HCT116 (cell line): ENCODE measurements around the gene SUN2. TPM values are rescaled to one million over a fixed set of nuclear protein-coding genes. Genes with fewer than 3 reads are reported as not detected.

Experiments used
- ATAC-seq: fragments of 200-7000 bp; cut with Tn5 transposase; 2 replicates; pipeline ENCODE4 v1.9.1; 2020; ENCODE audit warnings: mild to moderate bottlenecking, moderate library complexity
- BruUV-seq: library from RNA; stranded (reverse); fragments of 400-500 nt; replicated peaks from 2 replicates; lab custom pipeline; 2021; lab: Mats Ljungman, UMichigan
- CTCF ChIA-PET: fragments of 300-600 bp; sonication (Branson Sonifier 250); formaldehyde crosslinking; loops from one replicate; lab custom pipeline; 2021; ENCODE audit warnings: antibody characterized with exemption; lab: Charles Lee
- POLR2A ChIA-PET: fragments of 300-600, 350-600 bp; sonication (Branson Sonifier 250); formaldehyde crosslinking; loops from one replicate; lab custom pipeline; 2021; ENCODE audit warnings: antibody characterized with exemption; lab: Charles Lee
- RAD21 ChIA-PET, 2 experiments: fragments of 300-600 bp; sonication (Branson Sonifier 250); formaldehyde crosslinking; loops; one replicate each; lab custom pipeline; 2023; ENCODE audit warnings: low total read pairs in 2 of 2; ENCODE audit not compliant: uncharacterized antibody in 2 of 2, unreplicated experiment in 2 of 2, low non-redundant PET in 1 of 2; lab: Charles Lee
- DNase-seq: peaks from one replicate; pipeline ENCODE4 v3.0.0-alpha.2; 2010; ENCODE audit warnings: low read depth, low spot score
- H2AFZ ChIP-seq: fragments of 200-600 bp; shearing (Covaris generic), sonication (generic); 2 replicates; pipeline ENCODE4 v1.6.1; 2017; ENCODE audit warnings: low read depth, mixed run types, mixed read lengths, antibody characterized with exemption, low read length; ENCODE audit not compliant: poor library complexity, severe bottlenecking
- H3K27ac ChIP-seq: 2 replicates; pipeline ENCODE4 v1.5.1; 2012; ENCODE audit warnings: low read depth, low read length
- H3K27me3 ChIP-seq: fragments of 200-600 bp; sonication (generic); 2 replicates; pipeline ENCODE4 v1.6.1; 2016; ENCODE audit warnings: mixed run types, low read length, mixed read lengths; ENCODE audit not compliant: insufficient read depth
- H3K36me3 ChIP-seq, 2 experiments: fragments of 200-500 bp in 1 of 2; fragments of 200-600 bp in 1 of 2; sonication (Bioruptor generic) in 1 of 2; sonication (generic) in 1 of 2; 2 replicates each; pipeline versions ENCODE4 v1.5.1 to v1.6.1; 2014 to 2016; ENCODE audit warnings: low read length in 2 of 2, inconsistent platforms in 1 of 2, mixed read lengths in 1 of 2, mixed run types in 1 of 2; ENCODE audit not compliant: insufficient read depth in 2 of 2, control insufficient read depth in 1 of 2
- H3K4me1 ChIP-seq, 2 experiments: fragments of 200-600 bp in 1 of 2; sonication (generic) in 1 of 2; 2 replicates each; pipeline versions ENCODE4 v1.5.1 to v1.6.1; 2012 to 2017; ENCODE audit warnings: low read length in 2 of 2, inconsistent platforms in 1 of 2, mild to moderate bottlenecking in 1 of 2, mixed read lengths in 1 of 2, mixed run types in 1 of 2, moderate library complexity in 1 of 2; ENCODE audit not compliant: insufficient read depth in 2 of 2, control insufficient read depth in 1 of 2
- H3K4me2 ChIP-seq: fragments of 200-600 bp; sonication (generic); 2 replicates; pipeline ENCODE4 v1.6.1; 2017; ENCODE audit warnings: mixed run types, low read length, mixed read lengths
- H3K4me3 ChIP-seq, 2 experiments: fragments of 200-600 bp in 1 of 2; sonication (generic) in 1 of 2; replicated peaks in 1 of 2; 2 replicates each; pipeline ENCODE4 v1.5.1; 2011 to 2016; ENCODE audit warnings: low read length in 2 of 2, control low read depth in 1 of 2, low read depth in 1 of 2, mild to moderate bottlenecking in 1 of 2, mixed read lengths in 1 of 2, mixed run types in 1 of 2
- H3K79me2 ChIP-seq: fragments of 200-600 bp; sonication (generic); 2 replicates; pipeline ENCODE4 v1.6.1; 2017; ENCODE audit warnings: mild to moderate bottlenecking, mixed run types, low read length, moderate library complexity, mixed read lengths; ENCODE audit not compliant: insufficient read depth
- H3K9ac ChIP-seq: fragments of 200-600 bp; sonication (generic); 2 replicates; pipeline ENCODE4 v1.6.1; 2016; ENCODE audit warnings: low read length, mixed read lengths
- H3K9me2 ChIP-seq: fragments of 200-600 bp; sonication (generic), shearing (Covaris generic); 2 replicates; pipeline ENCODE4 v1.6.1; 2017; ENCODE audit warnings: mixed run types, mild to moderate bottlenecking, moderate library complexity; ENCODE audit not compliant: insufficient read depth
- H3K9me3 ChIP-seq, 2 experiments: fragments of 200-500 bp in 1 of 2; fragments of 200-600 bp in 1 of 2; sonication (Bioruptor generic) in 1 of 2; sonication (generic) in 1 of 2; 2 replicates each; pipeline ENCODE4 v1.6.1; 2014 to 2017; ENCODE audit warnings: low read length in 2 of 2, mixed read lengths in 2 of 2, inconsistent platforms in 1 of 2, low read depth in 1 of 2, mild to moderate bottlenecking in 1 of 2, mixed run types in 1 of 2, moderate library complexity in 1 of 2; ENCODE audit not compliant: control insufficient read depth in 1 of 2, insufficient read depth in 1 of 2
- H4K20me1 ChIP-seq: fragments of 200-600 bp; sonication (generic), shearing (Covaris generic); 2 replicates; pipeline ENCODE4 v1.6.1; 2017; ENCODE audit warnings: mixed run types, mild to moderate bottlenecking, moderate library complexity; ENCODE audit not compliant: insufficient read depth
- CBX3 ChIP-seq: IDR thresholded peaks from 2 replicates; pipeline ENCODE4 v1.6.1; 2012; ENCODE audit warnings: low read depth
- CEBPB ChIP-seq: IDR thresholded peaks from 2 replicates; pipeline ENCODE4 v1.6.1; 2012; ENCODE audit warnings: low read depth
- EGR1 ChIP-seq: IDR thresholded peaks from 2 replicates; pipeline ENCODE4 v1.6.1; 2012; ENCODE audit warnings: low read depth
- EZH2phosphoT487 ChIP-seq: fragments of 200-600 bp; IDR thresholded peaks from 2 replicates; pipeline ENCODE4 v1.6.1; 2018; ENCODE audit warnings: antibody characterized with exemption, borderline replicate concordance
- FOSL1 ChIP-seq: IDR thresholded peaks from 2 replicates; pipeline ENCODE4 v1.6.1; 2012; ENCODE audit warnings: low read depth
- POLR2A ChIP-seq: IDR thresholded peaks from 2 replicates; pipeline ENCODE4 v1.7.0; 2011; ENCODE audit warnings: borderline replicate concordance; ENCODE audit not compliant: insufficient read depth, insufficient read length; ENCODE audit errors: extremely low read depth
- POLR2AphosphoS5 ChIP-seq: IDR thresholded peaks from 2 replicates; pipeline ENCODE4 v1.6.1; 2011; ENCODE audit warnings: mild to moderate bottlenecking, low read depth, low read length, moderate library complexity
- RAD21 ChIP-seq: IDR thresholded peaks from 2 replicates; pipeline ENCODE4 v1.6.1; 2012; ENCODE audit warnings: low read depth, mild to moderate bottlenecking
- SIN3A ChIP-seq: IDR thresholded peaks from 2 replicates; pipeline ENCODE4 v1.6.1; 2012; ENCODE audit warnings: low read depth
- SP1 ChIP-seq: IDR thresholded peaks from 2 replicates; pipeline ENCODE4 v1.6.1; 2012; ENCODE audit warnings: low read depth
- SRF ChIP-seq: IDR thresholded peaks from 2 replicates; pipeline ENCODE4 v1.6.1; 2012; ENCODE audit warnings: low read depth
- TCF7L2 ChIP-seq: IDR thresholded peaks from 2 replicates; pipeline ENCODE4 v1.7.0; 2011; ENCODE audit warnings: borderline replicate concordance, inconsistent platforms; ENCODE audit not compliant: insufficient read depth, insufficient read length; ENCODE audit errors: extremely low read depth
- YY1 ChIP-seq: IDR thresholded peaks from 2 replicates; pipeline ENCODE4 v1.6.1; 2011; ENCODE audit warnings: low read length, low read depth, moderate library complexity, mild to moderate bottlenecking; ENCODE audit not compliant: insufficient replicate concordance; ENCODE audit errors: extremely low read depth
- ZFX ChIP-seq: fragments of 450-650 bp; IDR thresholded peaks from 2 replicates; pipeline ENCODE4 v1.6.1; 2017
- ZNF274 ChIP-seq: fragments of 200-500 bp; sonication (Bioruptor generic); IDR thresholded peaks from 2 replicates; pipeline ENCODE4 v1.6.1; 2014; ENCODE audit warnings: mild to moderate bottlenecking, low read depth, low read length, inconsistent platforms
- intact Hi-C: fragments of 100-400 bp; cut with micrococcal nuclease; formaldehyde crosslinking; loops from 2 replicates; pipeline ENCODE4 v1.10.0; 2022
- total RNA-seq: library from RNA; stranded (reverse); gene quantifications from one replicate; pipeline ENCODE4 v1.2.1, GENCODE V29; 2021; ENCODE audit not compliant: unreplicated experiment
- TF ChIP-seq, protein P1 (sequence below): IDR thresholded peaks from 2 replicates; pipeline ENCODE4 v1.6.1; 2012
- TF ChIP-seq, protein P2 (sequence below), 3 experiments: fragments of 200-600 bp in 1 of 3; sonication (generic) in 1 of 3; IDR thresholded peaks in 2 of 3; conservative IDR thresholded peaks in 1 of 3; 2 replicates each; pipeline ENCODE4 v1.5.1; 2012 to 2017; ENCODE audit warnings: low read depth in 2 of 3, low read length in 2 of 3, antibody characterized with exemption in 1 of 3, borderline replicate concordance in 1 of 3, control low read depth in 1 of 3, mild to moderate bottlenecking in 1 of 3, mixed read lengths in 1 of 3, mixed run types in 1 of 3, moderate library complexity in 1 of 3; ENCODE audit not compliant: insufficient read depth in 1 of 3
- TF ChIP-seq, protein P3 (sequence below): IDR thresholded peaks from 2 replicates; pipeline ENCODE4 v1.6.1; 2012; ENCODE audit warnings: low read depth
- TF ChIP-seq, protein P4 (sequence below): IDR thresholded peaks from 2 replicates; pipeline ENCODE4 v1.6.1; 2011; ENCODE audit warnings: mild to moderate bottlenecking, low read length, moderate library complexity; ENCODE audit not compliant: insufficient replicate concordance; ENCODE audit errors: extremely low read depth
- TF ChIP-seq, protein P5 (sequence below): IDR thresholded peaks from 2 replicates; pipeline ENCODE4 v1.6.1; 2012

Gene SUN2
- total RNA-seq, 1 experiment from 2014 or later: 71.6 TPM

DNA sequence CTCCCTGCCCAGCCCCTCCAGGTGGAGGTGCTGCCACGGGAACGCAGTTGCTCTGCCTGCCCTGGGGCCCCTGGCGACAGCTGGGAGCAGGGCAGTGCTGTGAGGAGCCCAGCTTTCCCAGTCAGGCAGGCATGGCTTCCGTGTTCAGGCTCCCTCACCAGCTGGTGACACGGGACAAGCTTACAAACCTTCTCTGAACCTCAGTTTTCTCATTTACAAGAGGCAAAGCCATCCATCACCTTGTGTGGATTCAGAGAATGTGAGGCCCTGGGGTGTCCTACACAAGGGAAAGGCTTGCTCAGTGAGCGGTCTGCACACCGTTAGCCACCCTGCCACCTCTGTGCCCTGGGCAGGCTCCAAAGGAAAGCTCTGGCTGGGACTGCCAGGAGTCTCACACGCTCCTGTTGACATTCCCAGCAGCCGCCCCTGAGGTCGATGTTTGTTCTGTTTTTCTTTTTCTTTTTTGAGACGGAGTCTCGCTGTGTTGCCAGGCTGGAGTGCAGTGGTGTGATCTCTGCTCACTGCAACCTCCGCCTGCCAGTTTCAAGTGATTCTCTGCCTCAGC lies 23.5 kb downstream of the SUN2 start:
- H3K4me3 ChIP-seq: no peak overlapping the region
- TF ChIP-seq SP1 (no peak), EGR1 (no peak), SRF (no peak), RAD21 (no peak), FOSL1 (no peak), YY1 (no peak), ZNF274 (no peak), POLR2AphosphoS5 (no peak), POLR2A (no peak), CEBPB (no peak), SIN3A (no peak), CBX3 (no peak), EZH2phosphoT487 (no peak), ZFX (no peak), TCF7L2 (no peak)
- TF ChIP-seq, protein P1, sequence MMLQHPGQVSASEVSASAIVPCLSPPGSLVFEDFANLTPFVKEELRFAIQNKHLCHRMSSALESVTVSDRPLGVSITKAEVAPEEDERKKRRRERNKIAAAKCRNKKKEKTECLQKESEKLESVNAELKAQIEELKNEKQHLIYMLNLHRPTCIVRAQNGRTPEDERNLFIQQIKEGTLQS: no peak
- TF ChIP-seq, protein P2, sequence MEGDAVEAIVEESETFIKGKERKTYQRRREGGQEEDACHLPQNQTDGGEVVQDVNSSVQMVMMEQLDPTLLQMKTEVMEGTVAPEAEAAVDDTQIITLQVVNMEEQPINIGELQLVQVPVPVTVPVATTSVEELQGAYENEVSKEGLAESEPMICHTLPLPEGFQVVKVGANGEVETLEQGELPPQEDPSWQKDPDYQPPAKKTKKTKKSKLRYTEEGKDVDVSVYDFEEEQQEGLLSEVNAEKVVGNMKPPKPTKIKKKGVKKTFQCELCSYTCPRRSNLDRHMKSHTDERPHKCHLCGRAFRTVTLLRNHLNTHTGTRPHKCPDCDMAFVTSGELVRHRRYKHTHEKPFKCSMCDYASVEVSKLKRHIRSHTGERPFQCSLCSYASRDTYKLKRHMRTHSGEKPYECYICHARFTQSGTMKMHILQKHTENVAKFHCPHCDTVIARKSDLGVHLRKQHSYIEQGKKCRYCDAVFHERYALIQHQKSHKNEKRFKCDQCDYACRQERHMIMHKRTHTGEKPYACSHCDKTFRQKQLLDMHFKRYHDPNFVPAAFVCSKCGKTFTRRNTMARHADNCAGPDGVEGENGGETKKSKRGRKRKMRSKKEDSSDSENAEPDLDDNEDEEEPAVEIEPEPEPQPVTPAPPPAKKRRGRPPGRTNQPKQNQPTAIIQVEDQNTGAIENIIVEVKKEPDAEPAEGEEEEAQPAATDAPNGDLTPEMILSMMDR (IDR thresholded peaks at IDR 0.05 in 2 of 3, conservative IDR thresholded peaks at IDR 0.05 in 1 of 3; ENCODE audit: borderline replicate concordance in 1 of 3, insufficient read depth in 1 of 3, low read depth in 2 of 3, low read length in 2 of 3): no peak
- TF ChIP-seq, protein P3, sequence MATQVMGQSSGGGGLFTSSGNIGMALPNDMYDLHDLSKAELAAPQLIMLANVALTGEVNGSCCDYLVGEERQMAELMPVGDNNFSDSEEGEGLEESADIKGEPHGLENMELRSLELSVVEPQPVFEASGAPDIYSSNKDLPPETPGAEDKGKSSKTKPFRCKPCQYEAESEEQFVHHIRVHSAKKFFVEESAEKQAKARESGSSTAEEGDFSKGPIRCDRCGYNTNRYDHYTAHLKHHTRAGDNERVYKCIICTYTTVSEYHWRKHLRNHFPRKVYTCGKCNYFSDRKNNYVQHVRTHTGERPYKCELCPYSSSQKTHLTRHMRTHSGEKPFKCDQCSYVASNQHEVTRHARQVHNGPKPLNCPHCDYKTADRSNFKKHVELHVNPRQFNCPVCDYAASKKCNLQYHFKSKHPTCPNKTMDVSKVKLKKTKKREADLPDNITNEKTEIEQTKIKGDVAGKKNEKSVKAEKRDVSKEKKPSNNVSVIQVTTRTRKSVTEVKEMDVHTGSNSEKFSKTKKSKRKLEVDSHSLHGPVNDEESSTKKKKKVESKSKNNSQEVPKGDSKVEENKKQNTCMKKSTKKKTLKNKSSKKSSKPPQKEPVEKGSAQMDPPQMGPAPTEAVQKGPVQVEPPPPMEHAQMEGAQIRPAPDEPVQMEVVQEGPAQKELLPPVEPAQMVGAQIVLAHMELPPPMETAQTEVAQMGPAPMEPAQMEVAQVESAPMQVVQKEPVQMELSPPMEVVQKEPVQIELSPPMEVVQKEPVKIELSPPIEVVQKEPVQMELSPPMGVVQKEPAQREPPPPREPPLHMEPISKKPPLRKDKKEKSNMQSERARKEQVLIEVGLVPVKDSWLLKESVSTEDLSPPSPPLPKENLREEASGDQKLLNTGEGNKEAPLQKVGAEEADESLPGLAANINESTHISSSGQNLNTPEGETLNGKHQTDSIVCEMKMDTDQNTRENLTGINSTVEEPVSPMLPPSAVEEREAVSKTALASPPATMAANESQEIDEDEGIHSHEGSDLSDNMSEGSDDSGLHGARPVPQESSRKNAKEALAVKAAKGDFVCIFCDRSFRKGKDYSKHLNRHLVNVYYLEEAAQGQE: no peak
- TF ChIP-seq, protein P4, sequence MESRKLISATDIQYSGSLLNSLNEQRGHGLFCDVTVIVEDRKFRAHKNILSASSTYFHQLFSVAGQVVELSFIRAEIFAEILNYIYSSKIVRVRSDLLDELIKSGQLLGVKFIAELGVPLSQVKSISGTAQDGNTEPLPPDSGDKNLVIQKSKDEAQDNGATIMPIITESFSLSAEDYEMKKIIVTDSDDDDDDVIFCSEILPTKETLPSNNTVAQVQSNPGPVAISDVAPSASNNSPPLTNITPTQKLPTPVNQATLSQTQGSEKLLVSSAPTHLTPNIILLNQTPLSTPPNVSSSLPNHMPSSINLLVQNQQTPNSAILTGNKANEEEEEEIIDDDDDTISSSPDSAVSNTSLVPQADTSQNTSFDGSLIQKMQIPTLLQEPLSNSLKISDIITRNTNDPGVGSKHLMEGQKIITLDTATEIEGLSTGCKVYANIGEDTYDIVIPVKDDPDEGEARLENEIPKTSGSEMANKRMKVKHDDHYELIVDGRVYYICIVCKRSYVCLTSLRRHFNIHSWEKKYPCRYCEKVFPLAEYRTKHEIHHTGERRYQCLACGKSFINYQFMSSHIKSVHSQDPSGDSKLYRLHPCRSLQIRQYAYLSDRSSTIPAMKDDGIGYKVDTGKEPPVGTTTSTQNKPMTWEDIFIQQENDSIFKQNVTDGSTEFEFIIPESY: no peak
- TF ChIP-seq, protein P5, sequence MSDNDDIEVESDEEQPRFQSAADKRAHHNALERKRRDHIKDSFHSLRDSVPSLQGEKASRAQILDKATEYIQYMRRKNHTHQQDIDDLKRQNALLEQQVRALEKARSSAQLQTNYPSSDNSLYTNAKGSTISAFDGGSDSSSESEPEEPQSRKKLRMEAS: no peak
- TF ChIP-seq, all 23 proteins: peak for 0
- peaks cover 31 to 39% of the 10 kb centered on the region in 2 experiments; a peak in 3 of 4 replicates for H3K36me3 ChIP-seq
- no peaks in the 10 kb centered on the region for H3K27me3 ChIP-seq
- no peak overlapping the region for H3K4me2 ChIP-seq
- DNase-seq (no peak), ATAC-seq (no peak)
- H2AFZ ChIP-seq: no peak overlapping the region
- intact Hi-C loops: no loop called here
- no peaks in the 10 kb centered on the region for H3K9me2 ChIP-seq
- POLR2A ChIA-PET: interaction anchor here (1.6 kb wide), 1 partner anchor 15 kb away, joined by 3 read pairs; no protein-coding TSS in a partner anchor
- no peaks in the 10 kb centered on the region for H4K20me1 ChIP-seq
- no peaks in the 10 kb centered on the region for H3K9me3 ChIP-seq
- CTCF ChIA-PET: interaction anchor here (1.1 to 3.1 kb wide), 7 partner anchors 8 to 36 kb away, joined by 4 to 19 read pairs (median 6); no protein-coding TSS in a partner anchor
- no TSS peak for BruUV-seq
- peaks cover 0 to under 1% of the 10 kb centered on the region in 2 experiments; a peak in 1 of 4 replicates for H3K4me1 ChIP-seq
- H3K9ac ChIP-seq: no peak overlapping the region
- RAD21 ChIA-PET: interaction anchor here in 1 of 2 experiments (1.1 kb wide), 1 partner anchor 34 kb away, joined by 3 read pairs; no protein-coding TSS in a partner anchor
- H3K79me2 ChIP-seq: no peaks in the 10 kb centered on the region
- no peak overlapping the region for H3K27ac ChIP-seq
